Activated CD4-positive, CD25-positive, alpha-beta regulatory T cell treated with anti-CD3 and anti-CD28 coated beads, Interleukin-2, amount 50 U/mL, for 24 hours (primary cell): ENCODE measurements around the gene CEP152.
"Not testable (repeated sequence)": the region's sequence is repeated elsewhere in the genome, so short reads cannot be mapped to it uniquely, and the experiment has no call there.

ENCODE experiments used
- ATAC-seq, 2 donors: fragments of 150-1000 bp; cut with Tn5 transposase; one replicate each; pipeline ENCODE4 v1.10.0; 2021; ENCODE audit warnings: mild to moderate bottlenecking in 1 of 2, moderate library complexity in 1 of 2

CEP152 gene

GRCh38 chr15:48810414-48811324 is at the start of gene CEP152:
CEP152 (minus strand) TSS chr15:48811069; CDS start chr15:48805649, 5,420 bp downstream.
- peak; percentile 97 to 98 for ATAC-seq

GRCh38 chr15:48859426-48859825 is 48.6 kb upstream of the CEP152 start:
- ATAC-seq, result no peak

GRCh38 chr15:48858401-48858800 is 47.5 kb upstream of the CEP152 start:
- ATAC-seq, result no peak

- ATAC-seq, result no peak
Measured at GRCh38 chr15:48856942-48857341, 46.1 kb upstream of the CEP152 start.

- no peak for ATAC-seq
Measured at GRCh38 chr15:48855501-48856440, 44.9 kb upstream of the CEP152 start.

- not testable (repeated sequence) for ATAC-seq
Measured at GRCh38 chr15:48854434-48854833, 43.6 kb upstream of the CEP152 start.

- no peak for ATAC-seq
Measured at GRCh38 chr15:48851956-48852355, 41.1 kb upstream of the CEP152 start.

GRCh38 chr15:48850648-48851047 is 39.8 kb upstream of the CEP152 start:
- no peak for ATAC-seq

- peak in 1 of 2 donors; percentile 17 for ATAC-seq
Measured at GRCh38 chr15:48845123-48845522, 34.3 kb upstream of the CEP152 start.

- ATAC-seq, result no peak
Measured at GRCh38 chr15:48842501-48842900, 31.6 kb upstream of the CEP152 start.

GRCh38 chr15:48834756-48835155 is 23.9 kb upstream of the CEP152 start:
- ATAC-seq, result no peak

- no peak for ATAC-seq
Measured at GRCh38 chr15:48833526-48834239, 22.8 kb upstream of the CEP152 start.

- no peak for ATAC-seq
Measured at GRCh38 chr15:48832648-48833047, 21.8 kb upstream of the CEP152 start.

GRCh38 chr15:48828906-48829305 is 18.0 kb upstream of the CEP152 start:
- ATAC-seq, result no peak

GRCh38 chr15:48828471-48828870 is 17.6 kb upstream of the CEP152 start:
- no peak for ATAC-seq

GRCh38 chr15:48825075-48825474 is 14.2 kb upstream of the CEP152 start:
- no peak for ATAC-seq

- ATAC-seq, result no peak
Measured at GRCh38 chr15:48823706-48824105, 12.8 kb upstream of the CEP152 start.

GRCh38 chr15:48823237-48823636 is 12.4 kb upstream of the CEP152 start:
- no peak for ATAC-seq

GRCh38 chr15:48814286-48814685 is 3.4 kb upstream of the CEP152 start:
- ATAC-seq, result no peak

GRCh38 chr15:48811325-48811958 is 573 bp upstream of the CEP152 start:
- ATAC-seq, result no peak

- no peak for ATAC-seq
Measured at GRCh38 chr15:48806151-48806550, 4.7 kb downstream of the CEP152 start.

GRCh38 chr15:48805591-48805990 is 5.3 kb downstream of the CEP152 start:
- no peak for ATAC-seq
